HG03025 (cell line): Measurements from ENCODE around the gene KCNMA1.

Source experiments
- ATAC-seq: cut with Tn5 transposase; IDR thresholded peaks from one replicate; pipeline ENCODE4 v1.9.1; 2021; ENCODE audit warnings: mild to moderate bottlenecking, moderate library complexity; ENCODE audit not compliant: unreplicated experiment, low FRiP score

The KCNMA1 gene

GRCh38 chr10:77030974-77031373 is 606.6 kb downstream of the KCNMA1 start:
- no peak for ATAC-seq

DNA sequence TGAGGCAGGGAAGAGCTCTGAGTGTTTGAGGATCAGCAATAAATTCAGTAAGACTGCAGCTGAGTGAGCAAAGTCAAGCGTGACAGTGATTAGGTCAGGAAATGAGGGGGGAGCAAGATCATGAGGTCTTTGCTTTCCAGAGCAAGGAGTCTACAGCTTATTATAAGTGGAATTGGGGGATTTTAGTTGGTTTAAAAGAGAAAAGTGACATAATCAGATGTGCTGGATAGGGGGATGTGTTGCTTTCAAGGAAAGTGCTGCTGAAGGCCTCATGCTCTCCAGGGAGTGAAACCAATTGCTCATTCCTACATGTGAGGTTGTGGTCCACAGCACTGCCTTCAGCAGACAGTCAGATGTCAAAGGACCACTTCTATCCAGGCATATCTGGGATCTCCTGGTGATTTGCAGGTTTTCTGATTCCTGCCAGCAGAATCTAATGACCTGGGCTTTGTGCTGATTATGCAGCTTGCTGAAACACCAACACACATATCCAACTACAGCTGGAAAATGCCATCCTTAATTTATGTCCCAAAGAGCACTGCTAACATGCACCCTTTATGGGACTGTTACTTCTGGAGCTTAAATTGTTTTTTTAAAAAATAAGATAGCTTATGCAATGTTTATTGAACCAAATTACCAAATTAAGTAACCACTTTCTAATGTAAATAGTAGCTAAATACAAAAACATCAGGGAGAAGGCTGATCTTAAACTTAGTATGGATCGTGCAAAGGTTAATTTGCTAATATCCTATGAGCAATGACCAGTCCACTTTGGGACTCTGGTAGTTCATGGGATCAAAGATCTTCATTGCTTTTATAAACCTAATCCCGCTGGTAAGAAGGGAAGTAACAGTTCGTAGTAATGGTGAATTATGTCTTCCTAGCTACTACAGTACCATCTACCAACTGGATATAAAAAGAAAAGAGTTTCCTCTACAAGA is 607.6 kb downstream of the KCNMA1 start:
- ATAC-seq: no peak

- no peak for ATAC-seq
Observed at GRCh38 chr10:77028042-77028441, 609.6 kb downstream of the KCNMA1 start.

DNA sequence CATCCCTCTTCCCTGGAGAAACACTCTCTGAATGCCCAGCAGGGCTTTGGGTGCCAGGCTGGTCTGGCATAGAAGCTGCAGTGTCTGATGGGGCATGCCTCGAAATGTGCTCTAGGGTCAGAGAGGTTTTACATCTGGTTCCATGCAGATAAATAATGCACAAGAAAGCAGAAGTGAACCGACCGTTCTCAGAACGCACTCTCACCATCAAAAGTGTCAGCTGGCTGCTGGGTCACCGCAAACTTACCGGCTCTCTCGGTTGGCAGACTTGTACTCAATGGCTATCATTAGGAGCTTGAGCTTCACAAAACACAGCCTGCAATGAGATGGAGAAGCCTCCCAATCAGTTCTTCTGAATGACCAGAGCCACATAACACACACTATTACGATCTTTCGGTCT is 610.0 kb downstream of the KCNMA1 start:
- ATAC-seq: peak; percentile 70

DNA sequence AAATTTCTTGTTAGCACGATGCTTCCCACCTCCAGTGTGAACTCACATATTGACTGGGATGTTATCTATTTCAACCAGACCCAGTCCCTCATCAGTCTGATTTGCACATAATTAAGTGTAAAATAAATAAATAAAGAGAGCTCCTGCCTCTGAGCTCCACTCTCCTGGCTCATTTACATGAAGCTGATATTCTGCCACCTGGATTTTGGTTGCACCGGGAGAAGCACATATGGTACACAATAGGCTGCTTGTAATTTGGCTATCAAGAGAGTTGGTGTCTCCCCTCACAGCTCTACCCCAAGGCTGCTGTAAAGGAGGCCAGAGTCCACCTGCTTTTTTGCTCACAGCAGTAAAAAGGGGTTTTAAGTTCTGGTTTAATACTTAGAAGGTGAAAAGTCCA is 610.5 kb downstream of the KCNMA1 start:
- no peak for ATAC-seq

DNA sequence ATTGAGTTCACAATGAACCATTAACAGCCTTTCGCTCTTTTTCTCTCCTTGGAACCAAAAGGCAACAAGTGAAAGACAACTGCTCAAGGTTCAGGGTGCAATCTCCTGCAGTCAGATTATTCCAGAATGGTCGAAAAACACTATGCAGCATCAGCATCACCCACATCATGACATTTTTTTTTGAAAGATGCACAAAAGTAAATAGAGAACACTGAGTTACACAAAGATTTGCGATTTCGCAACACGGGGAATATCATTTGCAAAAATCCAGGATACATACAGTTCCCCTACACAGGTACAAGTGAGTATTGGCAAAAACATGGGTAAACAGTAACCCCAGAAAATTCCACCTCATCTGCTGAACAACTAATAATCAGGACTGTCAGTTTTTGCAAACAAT is 611.5 kb downstream of the KCNMA1 start:
- ATAC-seq: no peak

GRCh38 chr10:77024461-77024860 is 613.1 kb downstream of the KCNMA1 start:
- ATAC-seq: no peak

GRCh38 chr10:77023396-77023795 is 614.2 kb downstream of the KCNMA1 start:
- ATAC-seq: no peak

GRCh38 chr10:77022671-77023070 is 614.9 kb downstream of the KCNMA1 start:
- ATAC-seq: no peak

DNA sequence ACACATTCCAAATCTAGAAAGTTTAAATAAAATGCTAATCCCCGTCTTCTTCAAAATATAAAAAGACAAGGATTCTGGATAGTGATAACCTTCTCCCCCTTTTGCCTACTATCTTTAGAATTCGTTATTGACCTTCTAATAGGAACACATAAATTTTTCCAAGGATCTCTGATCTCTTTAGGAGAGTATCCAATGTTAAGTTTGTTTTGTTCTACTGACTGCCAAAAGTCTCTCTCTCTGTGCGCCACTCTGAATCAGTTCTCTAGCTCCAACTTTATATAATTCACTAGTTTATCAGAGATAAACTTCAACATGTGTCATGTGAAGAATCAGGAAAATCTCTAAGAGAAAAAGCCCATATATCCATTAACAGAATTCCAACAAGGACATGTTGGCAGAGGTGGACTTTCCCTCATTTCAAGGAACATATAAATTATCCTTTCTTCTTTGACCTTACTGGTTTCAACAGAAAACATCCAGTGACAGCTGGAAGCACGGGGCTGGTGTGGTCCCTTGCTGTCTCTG is 615.6 kb downstream of the KCNMA1 start:
- ATAC-seq: no peak

DNA sequence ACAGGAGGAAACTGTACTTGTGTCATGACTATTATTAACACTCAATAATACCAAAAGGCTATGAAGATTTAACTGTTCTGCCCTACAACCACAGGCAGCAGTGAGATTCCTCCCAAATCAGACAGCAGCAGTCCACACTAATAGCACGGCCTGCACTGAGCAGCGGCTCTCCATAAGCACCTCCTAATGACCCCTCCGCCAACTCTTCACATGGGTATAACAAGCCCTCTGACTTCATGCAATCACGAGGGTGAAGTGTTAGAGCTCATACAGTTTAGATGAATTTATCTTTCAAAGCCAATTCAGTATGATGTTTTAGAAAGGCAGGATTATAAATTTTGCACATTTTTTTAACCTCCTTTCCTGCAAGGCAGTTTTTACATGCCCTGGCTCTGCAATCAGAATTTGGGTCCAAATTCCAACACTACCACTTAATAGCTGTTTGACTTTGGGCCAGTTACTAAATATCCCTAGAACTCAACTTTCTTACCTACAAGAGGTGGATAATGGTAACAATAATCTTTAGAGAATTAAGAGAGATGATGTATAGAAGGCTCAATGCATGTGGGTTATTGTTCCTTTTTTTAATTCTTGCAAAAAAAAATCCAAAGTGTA is 617.1 kb downstream of the KCNMA1 start:
- no peak for ATAC-seq

- no peak for ATAC-seq
Observed at GRCh38 chr10:77016855-77017254, 620.8 kb downstream of the KCNMA1 start.

DNA sequence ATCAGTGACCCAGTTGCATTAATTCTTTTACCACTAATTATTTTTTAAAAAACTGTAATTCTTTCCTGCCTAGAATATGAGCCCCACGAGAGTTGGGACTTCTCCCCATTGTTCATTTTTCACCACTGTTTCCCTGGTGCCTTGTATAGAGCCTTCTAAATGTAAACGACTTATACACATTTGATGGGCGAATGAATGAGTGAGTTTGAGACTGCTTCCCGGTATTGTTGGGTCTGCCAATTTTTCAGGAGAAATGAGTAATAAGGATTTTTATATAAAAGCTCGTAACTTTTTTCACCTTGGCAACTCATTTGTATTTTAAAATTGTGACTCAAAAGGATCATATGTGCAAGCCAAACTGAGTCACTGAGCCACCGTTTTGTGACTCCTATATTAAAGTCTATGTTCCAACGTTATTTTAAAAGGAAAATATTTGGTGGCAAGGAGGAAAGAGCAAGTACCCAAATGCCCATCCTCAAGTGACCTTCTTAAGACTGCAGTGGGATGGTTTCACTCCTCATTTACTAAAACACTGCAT is 621.3 kb downstream of the KCNMA1 start:
- ATAC-seq: no peak

DNA sequence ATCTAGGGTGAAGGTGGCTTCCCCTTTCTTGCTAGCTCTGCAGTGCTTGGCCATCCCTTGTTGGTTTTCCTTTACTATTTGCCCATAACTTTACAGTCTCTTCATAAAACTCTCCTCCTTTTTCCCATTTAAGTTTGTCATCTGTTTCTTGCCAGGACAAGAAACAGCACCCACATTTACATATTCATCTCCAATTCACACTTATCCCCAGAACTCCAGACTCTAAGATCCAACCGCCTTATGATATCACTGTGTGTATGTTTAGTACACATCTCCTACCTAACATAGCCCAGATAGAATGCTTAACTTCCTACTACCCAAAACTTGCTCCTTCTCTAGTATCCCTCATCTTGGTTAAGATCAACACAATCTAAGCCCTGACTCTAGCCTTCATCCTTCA is 622.2 kb downstream of the KCNMA1 start:
- ATAC-seq: no peak

DNA sequence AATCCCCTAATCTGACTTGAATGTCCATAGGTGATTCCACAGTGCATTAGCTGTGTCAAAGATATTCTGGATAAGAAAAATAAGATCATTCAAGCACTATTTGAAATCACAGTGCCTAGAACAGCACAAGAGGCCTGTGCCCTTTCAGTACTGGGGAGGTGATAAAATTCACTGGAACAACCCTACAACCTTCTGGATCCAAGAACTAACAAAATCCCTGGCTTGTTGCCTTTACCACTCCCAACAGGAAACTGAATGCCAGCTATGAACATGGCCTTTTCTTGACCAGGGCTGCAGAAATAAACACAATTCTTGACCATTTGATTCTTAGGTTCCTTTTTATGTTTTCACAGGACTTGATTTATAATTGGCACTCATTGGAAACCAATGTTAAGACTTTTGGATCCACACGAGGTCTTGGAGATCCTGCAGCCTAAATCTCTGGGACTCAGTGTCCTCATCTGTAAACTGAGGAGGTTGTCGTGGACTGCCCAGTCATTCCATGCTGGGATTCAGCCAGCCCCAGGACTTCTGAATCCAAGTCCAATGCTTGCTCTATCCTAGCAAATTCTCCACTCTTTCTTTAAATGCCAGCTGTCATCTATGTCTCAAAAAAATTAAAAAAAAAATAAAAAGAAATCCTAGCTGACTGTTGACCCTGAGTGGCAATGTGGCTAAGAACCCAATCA is 624.7 kb downstream of the KCNMA1 start:
- no peak for ATAC-seq

DNA sequence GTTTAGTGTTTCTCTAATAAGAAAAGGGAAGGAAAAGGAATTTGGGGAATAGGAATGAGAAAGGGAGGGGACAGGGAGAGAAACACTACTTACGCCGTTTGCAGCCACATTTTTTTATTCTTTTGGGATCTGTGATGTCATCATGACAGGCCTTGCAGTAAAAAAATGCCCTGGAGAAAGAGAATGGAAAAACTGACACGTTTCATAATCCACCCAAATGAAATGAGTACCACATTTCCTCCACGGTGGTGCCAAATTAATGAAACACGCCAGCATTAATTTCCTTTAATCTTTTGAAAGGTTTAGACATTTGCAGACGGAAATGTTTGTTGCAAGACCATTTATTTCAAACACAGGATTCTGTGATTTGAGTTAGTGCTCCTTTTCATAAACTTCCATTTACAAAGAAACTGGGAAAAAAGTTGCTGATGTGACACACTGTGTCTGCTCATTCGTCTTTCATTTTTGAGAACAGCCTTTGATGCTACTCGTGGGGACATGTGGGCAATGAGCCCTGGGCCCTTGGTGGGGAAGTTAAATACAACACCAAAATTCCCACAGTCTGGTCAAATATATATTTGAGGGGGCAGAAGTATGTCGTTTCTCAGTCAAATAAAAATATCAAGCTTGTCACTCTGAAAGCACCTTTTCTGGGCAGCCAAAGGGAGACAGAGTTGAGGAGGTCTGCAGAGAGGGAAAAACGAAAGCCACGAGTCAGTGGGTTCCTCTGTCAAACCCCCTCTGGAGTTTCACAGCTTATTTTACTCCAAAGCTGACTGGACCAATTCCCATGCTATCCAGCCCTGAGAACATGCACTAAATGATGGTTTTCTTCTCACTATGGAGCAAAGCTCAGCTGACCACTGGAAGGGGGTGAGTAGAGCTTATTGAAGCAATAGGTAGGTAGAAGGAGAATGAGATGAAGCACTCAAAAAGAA is 625.5 kb downstream of the KCNMA1 start:
- no peak for ATAC-seq

DNA sequence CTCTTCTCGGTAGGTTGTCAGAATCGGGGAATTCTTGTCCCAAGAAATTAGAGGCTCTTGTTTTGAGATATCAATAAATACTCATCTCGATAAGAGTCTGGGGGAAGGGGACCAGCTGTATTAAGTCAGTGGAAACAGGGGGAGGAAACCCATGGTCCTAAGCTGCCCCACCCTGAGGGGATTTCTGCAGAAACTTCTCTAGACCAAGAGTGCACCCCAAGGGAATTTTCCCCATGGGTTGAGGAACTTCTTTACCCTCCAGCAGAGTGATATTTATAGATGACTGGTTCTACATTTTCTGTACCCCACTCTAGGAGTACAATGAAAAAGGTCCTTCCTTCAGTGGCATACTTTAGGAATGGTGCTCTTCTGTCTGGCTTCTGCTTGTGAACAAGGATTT is 627.2 kb downstream of the KCNMA1 start:
- no peak for ATAC-seq

- peak; percentile 73 for ATAC-seq
Observed at GRCh38 chr10:77007834-77008233, 629.8 kb downstream of the KCNMA1 start.

GRCh38 chr10:77006836-77007511 is 630.6 kb downstream of the KCNMA1 start:
- no peak for ATAC-seq
